CD14-positive monocyte (primary cell): ENCODE data around the gene FCRL5. TPM values are rescaled to one million over a fixed set of nuclear protein-coding genes. Genes with fewer than 3 reads are reported as not detected.
"Not testable (repeated sequence)": the region's sequence is repeated elsewhere in the genome, so short reads cannot be mapped to it uniquely, and the experiment has no call there.

ENCODE experiments used
- DNase-seq, 3 donors: peaks; one replicate each; pipeline ENCODE4 v3.0.0-alpha.2; 2011 to 2022
- H2AFZ ChIP-seq: 2 replicates; pipeline ENCODE4 v1.6.0; 2012; ENCODE audit warnings: mild to moderate bottlenecking, low read depth, low read length, inconsistent platforms; ENCODE audit not compliant: insufficient read depth, poor library complexity, severe bottlenecking
- H3K27ac ChIP-seq, 2 donors: 1 replicate in 1 of 2; 2 replicates in 1 of 2; pipeline ENCODE4 v1.5.1; 2012 to 2013; ENCODE audit warnings: low read length in 2 of 2, control low read depth in 1 of 2, inconsistent platforms in 1 of 2, low read depth in 1 of 2, mild to moderate bottlenecking in 1 of 2
- H3K27me3 ChIP-seq, 2 donors: one replicate each; pipeline versions ENCODE4 v1.6.0 to v1.6.1; 2011 to 2013; ENCODE audit warnings: low read length in 2 of 2; ENCODE audit not compliant: control insufficient read depth in 2 of 2, insufficient read depth in 2 of 2
- H3K36me3 ChIP-seq, 2 donors: replicated peaks in 1 of 2; 1 replicate in 1 of 2; 2 replicates in 1 of 2; pipeline versions ENCODE4 v1.5.1 to v1.6.1; 2012 to 2013; ENCODE audit warnings: low read length in 2 of 2, control low read depth in 1 of 2, inconsistent platforms in 1 of 2, mild to moderate bottlenecking in 1 of 2; ENCODE audit not compliant: insufficient read depth in 2 of 2, control insufficient read depth in 1 of 2
- H3K4me1 ChIP-seq, 2 donors: 1 replicate in 1 of 2; 2 replicates in 1 of 2; pipeline versions ENCODE4 v1.5.1 to v1.6.1; 2012 to 2013; ENCODE audit warnings: low read length in 2 of 2, control low read depth in 1 of 2, inconsistent platforms in 1 of 2, mild to moderate bottlenecking in 1 of 2, moderate library complexity in 1 of 2; ENCODE audit not compliant: insufficient read depth in 2 of 2, control insufficient read depth in 1 of 2
- H3K4me2 ChIP-seq: replicated peaks from 2 replicates; pipeline ENCODE3; 2012; ENCODE audit warnings: low read length, moderate library complexity, mild to moderate bottlenecking; ENCODE audit not compliant: poor library complexity, severe bottlenecking; ENCODE audit errors: extremely low read depth
- H3K4me3 ChIP-seq, 3 experiments: fragments of 200-600 bp in 1 of 3; sonication (generic) in 1 of 3; replicated peaks in 1 of 3; 1 replicate in 2 of 3; 2 replicates in 1 of 3; pipeline ENCODE4 v1.5.1; 2011 to 2013; ENCODE audit warnings: low read length in 3 of 3, mild to moderate bottlenecking in 3 of 3, control low read depth in 2 of 3, low read depth in 2 of 3, inconsistent platforms in 1 of 3, moderate library complexity in 1 of 3
- H3K79me2 ChIP-seq: 2 replicates; pipeline ENCODE4 v1.6.0; 2012; ENCODE audit warnings: mild to moderate bottlenecking, control low read depth, inconsistent platforms, low read length, moderate library complexity; ENCODE audit not compliant: insufficient read depth
- H3K9ac ChIP-seq: 2 replicates; pipeline ENCODE4 v1.6.0; 2017; ENCODE audit warnings: low read length, mild to moderate bottlenecking; ENCODE audit not compliant: insufficient read depth, poor library complexity, severe bottlenecking
- H3K9me3 ChIP-seq, 2 donors: replicated peaks in 1 of 2; 1 replicate in 1 of 2; 2 replicates in 1 of 2; pipeline versions ENCODE4 v1.5.1 to v1.6.1; 2012 to 2013; ENCODE audit warnings: low read length in 2 of 2, control low read depth in 1 of 2; ENCODE audit not compliant: control insufficient read depth in 1 of 2, insufficient read depth in 1 of 2
- H4K20me1 ChIP-seq: 2 replicates; pipeline ENCODE4 v1.6.0; 2012; ENCODE audit warnings: mild to moderate bottlenecking, low read length, control low read depth, moderate library complexity; ENCODE audit not compliant: insufficient read depth
- H3K27ac Mint-ChIP-seq, 7 donors: one replicate each; pipeline ENCODE4 v1.8.0; 2020; ENCODE audit warnings: mild to moderate bottlenecking in 7 of 7, mixed read lengths in 7 of 7, moderate library complexity in 6 of 7, inconsistent platforms in 2 of 7
- H3K27me3 Mint-ChIP-seq, 3 donors: one replicate each; pipeline ENCODE4 v1.8.0; 2021 to 2022; ENCODE audit warnings: low read depth in 3 of 3, mild to moderate bottlenecking in 3 of 3, mixed read lengths in 3 of 3, moderate library complexity in 3 of 3, inconsistent platforms in 1 of 3
- H3K36me3 Mint-ChIP-seq, 2 donors: one replicate each; pipeline ENCODE4 v1.8.0; 2020; ENCODE audit warnings: mixed read lengths in 2 of 2, inconsistent platforms in 1 of 2, mild to moderate bottlenecking in 1 of 2
- H3K4me1 Mint-ChIP-seq: one replicate; pipeline ENCODE4 v1.8.0; 2020; ENCODE audit warnings: mild to moderate bottlenecking, mixed read lengths
- H3K4me3 Mint-ChIP-seq, 2 donors: one replicate each; pipeline ENCODE4 v1.8.0; 2020; ENCODE audit warnings: mild to moderate bottlenecking in 2 of 2, mixed read lengths in 2 of 2, moderate library complexity in 1 of 2
- H3K9me3 Mint-ChIP-seq, 7 donors: one replicate each; pipeline ENCODE4 v1.8.0; 2020 to 2022; ENCODE audit warnings: mixed read lengths in 7 of 7, mild to moderate bottlenecking in 6 of 7, moderate library complexity in 6 of 7, inconsistent platforms in 2 of 7
- WGBS: methylation state at CpG from one replicate; pipeline ENCODE4 v1.1.5; 2013; ENCODE audit warnings: missing lambda C conversion rate; ENCODE audit not compliant: insufficient coverage; 5-methylcytosine and 5-hydroxymethylcytosine counted together
- intact Hi-C, 2 donors: fragments of 100-400 bp; cut with micrococcal nuclease; formaldehyde crosslinking; loops; one replicate each; pipeline versions ENCODE4 v1.15.0 to v1.15.1; 2023
- polyA plus RNA-seq, 3 donors: library from polyadenylated mRNA; depleted of rRNA in 1 of 3; unstranded in 2 of 3; stranded (reverse) in 1 of 3; fragments of 300-500 nt in 2 of 3; fragments of >200 nt in 1 of 3; fragmentation: Illumina TruSeq in 2 of 3; gene quantifications; 1 replicate in 2 of 3; 2 replicates in 1 of 3; pipeline ENCODE4 v1.2.3, GENCODE V29; 2012 to 2021
- TF ChIP-seq, protein P1 (sequence below): fragments of 200-600 bp; IDR thresholded peaks from one replicate; pipeline ENCODE4 v1.8.0; 2022; ENCODE audit warnings: antibody characterized with exemption, mild to moderate bottlenecking

The FCRL5 gene
- polyA plus RNA-seq, 3 donors = 0.06 to 0.25 TPM; not detected in 1

DNA sequence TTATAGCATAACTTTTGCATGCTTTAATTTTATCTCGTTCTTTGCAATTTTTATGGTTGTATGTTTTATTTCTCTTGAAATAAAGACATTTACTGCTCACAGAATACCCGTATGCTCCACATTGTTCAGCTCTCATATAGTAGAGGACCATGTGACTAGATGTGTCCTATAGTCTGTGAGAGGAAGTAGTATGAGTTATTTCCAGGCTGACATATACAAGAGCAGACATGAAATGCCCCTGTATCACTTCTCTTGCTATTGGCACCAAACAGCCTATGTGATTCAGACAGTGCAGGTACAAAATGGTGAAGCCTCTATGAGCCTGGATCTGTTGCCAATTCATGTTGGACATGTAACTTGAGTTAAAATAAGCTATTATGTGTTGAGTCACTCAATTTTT is 5.8 kb upstream of the FCRL5 start:
- Histone ChIP-seq H3K4me3 (no peak overlapping the region), H3K4me1 (no peaks in the 10 kb centered on the region), H3K79me2 (no peaks in the 10 kb centered on the region), H3K9ac (no peak overlapping the region), H3K27ac (no peak overlapping the region), H3K27me3 (peaks cover 11 to 13% of the 10 kb centered on the region in 2 donors), H4K20me1 (no peaks in the 10 kb centered on the region), H3K9me3 (no peaks in the 10 kb centered on the region), H3K36me3 (no peaks in the 10 kb centered on the region), H3K4me2 (no peak overlapping the region), H2AFZ (no peak overlapping the region)
- no CpG with 5 or more reads among the region's 2 CpGs for WGBS
- no peaks in the 10 kb centered on the region for H3K36me3 Mint-ChIP-seq
- H3K4me3 Mint-ChIP-seq = no peak overlapping the region
- intact Hi-C loops = no loop called here
- TF ChIP-seq, protein P1, sequence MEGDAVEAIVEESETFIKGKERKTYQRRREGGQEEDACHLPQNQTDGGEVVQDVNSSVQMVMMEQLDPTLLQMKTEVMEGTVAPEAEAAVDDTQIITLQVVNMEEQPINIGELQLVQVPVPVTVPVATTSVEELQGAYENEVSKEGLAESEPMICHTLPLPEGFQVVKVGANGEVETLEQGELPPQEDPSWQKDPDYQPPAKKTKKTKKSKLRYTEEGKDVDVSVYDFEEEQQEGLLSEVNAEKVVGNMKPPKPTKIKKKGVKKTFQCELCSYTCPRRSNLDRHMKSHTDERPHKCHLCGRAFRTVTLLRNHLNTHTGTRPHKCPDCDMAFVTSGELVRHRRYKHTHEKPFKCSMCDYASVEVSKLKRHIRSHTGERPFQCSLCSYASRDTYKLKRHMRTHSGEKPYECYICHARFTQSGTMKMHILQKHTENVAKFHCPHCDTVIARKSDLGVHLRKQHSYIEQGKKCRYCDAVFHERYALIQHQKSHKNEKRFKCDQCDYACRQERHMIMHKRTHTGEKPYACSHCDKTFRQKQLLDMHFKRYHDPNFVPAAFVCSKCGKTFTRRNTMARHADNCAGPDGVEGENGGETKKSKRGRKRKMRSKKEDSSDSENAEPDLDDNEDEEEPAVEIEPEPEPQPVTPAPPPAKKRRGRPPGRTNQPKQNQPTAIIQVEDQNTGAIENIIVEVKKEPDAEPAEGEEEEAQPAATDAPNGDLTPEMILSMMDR = no peak
- H3K27me3 Mint-ChIP-seq = peaks cover 10 to 32% (median 10%) of the 10 kb centered on the region in 3 donors
- no peak overlapping the region for H3K27ac Mint-ChIP-seq
- H3K4me1 Mint-ChIP-seq = peaks cover 4% of the 10 kb centered on the region
- no peak for DNase-seq
- H3K9me3 Mint-ChIP-seq = no peaks in the 10 kb centered on the region

DNA sequence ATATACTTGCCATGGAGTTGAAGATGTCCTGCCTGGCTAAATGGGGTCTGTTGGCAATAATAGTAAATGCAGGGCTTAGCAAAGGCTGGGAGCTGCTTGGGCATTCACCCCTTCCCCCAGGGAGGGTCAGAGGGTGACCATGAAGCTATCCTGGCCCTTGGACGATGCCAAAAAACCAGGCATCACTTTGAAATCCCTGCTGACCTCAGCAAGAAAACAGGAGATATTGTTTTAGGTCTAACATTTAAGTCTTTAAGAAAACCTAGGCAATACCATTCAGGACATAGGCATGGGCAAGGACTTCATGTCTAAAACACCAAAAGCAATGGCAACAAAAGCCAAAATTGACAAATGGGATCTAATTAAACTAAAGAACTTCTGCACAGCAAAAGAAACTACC is 4.2 kb downstream of the FCRL5 start:
- H3K9me3 ChIP-seq, H3K36me3 Mint-ChIP-seq, H3K79me2 ChIP-seq, DNase-seq, H3K4me2 ChIP-seq, H4K20me1 ChIP-seq, H3K27ac ChIP-seq, H3K27ac Mint-ChIP-seq, H3K4me1 ChIP-seq, H3K4me3 Mint-ChIP-seq, intact Hi-C loops, H3K36me3 ChIP-seq, H3K4me1 Mint-ChIP-seq, H3K4me3 ChIP-seq, H3K9ac ChIP-seq, H2AFZ ChIP-seq, H3K27me3 ChIP-seq, H3K9me3 Mint-ChIP-seq: not testable (repeated sequence)
- peaks cover 5 to 24% (median 18%) of the 10 kb centered on the region in 3 donors for H3K27me3 Mint-ChIP-seq
- WGBS = no CpG with 5 or more reads among the region's 1 CpG
